HEK293 (cell line): ENCODE data around the gene PTPRN.
A peak's percentile ranks its signal among the peaks of the same experiment; 100 is the strongest.

Source experiments
- CTCF ChIA-PET: fragments of 350-600 bp; formaldehyde crosslinking; extraction: SDS; loops from one replicate; lab custom pipeline; 2021; ENCODE audit warnings: antibody characterized with exemption; lab: Yijun Ruan, JAX
- POLR2A ChIA-PET: fragments of 300-600 bp; formaldehyde crosslinking; extraction: SDS; loops from one replicate; lab custom pipeline; 2020; ENCODE audit warnings: antibody characterized with exemption, inconsistent platforms; lab: Yijun Ruan, JAX
- H3K27ac ChIP-seq: fragments of 200-500 bp; sonication (Bioruptor generic); 2 replicates; pipeline ENCODE4 v1.5.1; 2014; ENCODE audit warnings: low read depth, low read length, control low read depth, inconsistent platforms; ENCODE audit errors: extremely low read depth
- H3K36me3 ChIP-seq, 2 experiments: fragments of 200-500 bp in 1 of 2; sonication (Bioruptor generic) in 1 of 2; 1 replicate in 1 of 2; 2 replicates in 1 of 2; pipeline ENCODE4 v1.5.1; 2014 to 2017; ENCODE audit warnings: inconsistent platforms in 2 of 2, low read length in 2 of 2; ENCODE audit not compliant: control insufficient read depth in 2 of 2, insufficient read depth in 1 of 2
- H3K4me1 ChIP-seq: fragments of 200-500 bp; sonication (Bioruptor generic); 2 replicates; pipeline ENCODE4 v1.5.1; 2014; ENCODE audit warnings: mild to moderate bottlenecking, low read length, inconsistent platforms; ENCODE audit not compliant: control insufficient read depth, insufficient read depth
- H3K4me3 ChIP-seq: 2 replicates; pipeline ENCODE4 v1.5.1; 2011; ENCODE audit warnings: low read depth, mild to moderate bottlenecking, control low read depth, low read length, moderate library complexity
- H3K9me3 ChIP-seq: fragments of 200-500 bp; sonication (Bioruptor generic); 2 replicates; pipeline ENCODE4 v1.5.1; 2014; ENCODE audit warnings: low read depth, low read length, inconsistent platforms; ENCODE audit not compliant: control insufficient read depth, insufficient read depth
- KLF8 ChIP-seq: fragments of 450-650 bp; formaldehyde crosslinking; IDR thresholded peaks from 2 replicates; pipeline ENCODE4 v1.5.1; 2016; ENCODE audit warnings: missing biosample characterization, missing genetic modification characterization
- PRDM10 ChIP-seq: fragments of 450-650 bp; formaldehyde crosslinking; IDR thresholded peaks from 2 replicates; pipeline ENCODE4 v1.5.1; 2016; ENCODE audit warnings: missing biosample characterization, missing genetic modification characterization
- SP3 ChIP-seq: fragments of 450-650 bp; formaldehyde crosslinking; IDR thresholded peaks from 2 replicates; pipeline ENCODE4 v1.5.1; 2016; ENCODE audit warnings: missing biosample characterization, missing genetic modification characterization
- TRIM28 ChIP-seq: IDR thresholded peaks from 2 replicates; pipeline ENCODE4 v1.6.1; 2011; ENCODE audit warnings: low read length, control low read depth, borderline replicate concordance
- ZNF132 ChIP-seq: fragments of 450-650 bp; formaldehyde crosslinking; IDR thresholded peaks from 2 replicates; pipeline ENCODE4 v1.5.1; 2017; ENCODE audit warnings: missing biosample characterization, missing genetic modification characterization, borderline replicate concordance
- ZNF146 ChIP-seq: fragments of 450-650 bp; formaldehyde crosslinking; IDR thresholded peaks from 2 replicates; pipeline ENCODE4 v1.5.1; 2016; ENCODE audit warnings: missing biosample characterization, missing genetic modification characterization
- ZNF394 ChIP-seq: fragments of 450-650 bp; formaldehyde crosslinking; IDR thresholded peaks from 2 replicates; pipeline ENCODE4 v1.5.1; 2016; ENCODE audit warnings: missing biosample characterization, missing genetic modification characterization, mild to moderate bottlenecking, moderate library complexity, borderline replicate concordance
- ZNF518A ChIP-seq: fragments of 450-650 bp; formaldehyde crosslinking; conservative IDR thresholded peaks from 2 replicates; pipeline ENCODE4 v1.5.1; 2016; ENCODE audit warnings: low read depth, missing biosample characterization, missing genetic modification characterization
- ZNF571 ChIP-seq: fragments of 450-650 bp; formaldehyde crosslinking; IDR thresholded peaks from 2 replicates; pipeline ENCODE4 v1.5.0; 2017; ENCODE audit warnings: missing biosample characterization, missing genetic modification characterization
- ZNF585B ChIP-seq: fragments of 450-650 bp; formaldehyde crosslinking; IDR thresholded peaks from 2 replicates; pipeline ENCODE4 v1.5.1; 2016; ENCODE audit warnings: missing biosample characterization, missing genetic modification characterization
- ZNF664 ChIP-seq: fragments of 450-650 bp; formaldehyde crosslinking; IDR thresholded peaks from 2 replicates; pipeline ENCODE4 v1.5.1; 2016; ENCODE audit warnings: missing biosample characterization, missing genetic modification characterization
- ZNF701 ChIP-seq: fragments of 450-650 bp; formaldehyde crosslinking; IDR thresholded peaks from 2 replicates; pipeline ENCODE4 v1.5.1; 2016; ENCODE audit warnings: missing biosample characterization, missing genetic modification characterization
- ZNF76 ChIP-seq: fragments of 450-650 bp; formaldehyde crosslinking; IDR thresholded peaks from 2 replicates; pipeline ENCODE4; 2016; ENCODE audit warnings: low read depth, missing biosample characterization, missing genetic modification characterization, borderline replicate concordance
- ZNF768 ChIP-seq: fragments of 450-650 bp; formaldehyde crosslinking; IDR thresholded peaks from 2 replicates; pipeline ENCODE4 v1.5.1; 2018; ENCODE audit warnings: missing biosample characterization, mild to moderate bottlenecking, missing genetic modification characterization

The PTPRN gene

GRCh38 chr2:219245148-219245898 lies 63.9 kb downstream of the PTPRN start, which contains the start of the genes GLB1L and STK16 (continued):
- TF ChIP-seq ZNF518A (tag by site-specific recombination) (peak; percentile 49; the same call in 1 of the 2 replicates), ZNF76 (tag by site-specific recombination) (peak; percentile 27; the same call in 1 of the 2 replicates), SP3 (tag by site-specific recombination) (peak; percentile 57), TRIM28 (0 out of 2 replicates have a peak, but pooled peaks have one; percentile 45), ZNF146 (no peak), ZNF701 (no peak), ZNF132 (tag by site-specific recombination) (no peak), ZNF394 (tag by site-specific recombination) (peak; percentile 49; the same call in 1 of the 2 replicates), PRDM10 (tag by site-specific recombination) (peak; percentile 73), KLF8 (peak; percentile 57; the same call in 1 of the 2 replicates), ZNF571 (tag by site-specific recombination) (no peak)

DNA sequence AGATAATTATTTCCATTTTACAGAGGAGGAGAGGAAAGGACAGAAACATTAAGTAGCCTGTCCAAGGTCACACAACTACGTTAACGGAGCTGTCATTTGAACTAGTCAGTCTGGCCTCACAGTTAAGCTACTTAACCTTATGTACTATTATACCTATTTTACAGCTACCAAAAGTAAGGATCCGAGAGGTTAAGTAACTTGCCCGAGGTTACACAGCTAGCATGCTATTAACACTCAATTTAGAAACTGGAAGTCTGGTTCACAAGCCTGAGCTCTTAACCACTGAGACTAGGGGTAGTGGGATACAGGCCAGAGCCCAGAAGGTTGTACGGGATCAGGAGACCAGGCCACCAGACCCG lies 64.4 kb downstream of the PTPRN start:
- no peak for TF ChIP-seq ZNF585B (tag by site-specific recombination)
- TF ChIP-seq KLF8: no peak
- peak; percentile 45; the same call in 1 of the 2 replicates for TF ChIP-seq ZNF768
- TF ChIP-seq ZNF664: peak; percentile 76; the same call in 1 of the 2 replicates
- Histone ChIP-seq H3K4me1 (peaks cover 10% of the 10 kb centered on the region), H3K27ac (no peak overlapping the region; the same call in 1 of the 2 replicates), H3K36me3 (peaks cover 0 to 34% of the 10 kb centered on the region in 2 experiments; a peak in 1 of 3 replicates), H3K9me3 (no peaks in the 10 kb centered on the region), H3K4me3 (peak overlapping the region; percentile 94)
- CTCF ChIA-PET: interaction anchor here (0.8 to 3.2 kb wide), 10 partner anchors 15 to 262 kb away, joined by 3 to 35 read pairs (median 4); partner anchors contain the start of genes ANKZF1, CNPPD1 and DNAJB2
- POLR2A ChIA-PET: interaction anchor here (0.6 to 2.3 kb wide), 17 partner anchors 10 to 335 kb away, joined by 3 to 17 read pairs (median 4); partner anchors contain the start of genes ABCB6, ANKZF1, ATG9A and CNPPD1
